MCF 10A (cell line): Measurements from ENCODE around the gene KRT12. TPM values are rescaled to one million over a fixed set of nuclear protein-coding genes. Genes with fewer than 3 reads are reported as not detected.

ENCODE experiments used
- BruUV-seq: library from RNA; stranded (reverse); fragments of 400-500 nt; replicated peaks from 2 replicates; lab custom pipeline; 2021; lab: Mats Ljungman, UMichigan
- CTCF ChIA-PET: fragments of 300-600 bp; sonication (Branson Sonifier 250); formaldehyde crosslinking; extraction: SDS; loops from one replicate; lab custom pipeline; 2021; ENCODE audit warnings: antibody characterized with exemption, inconsistent platforms; lab: Yijun Ruan, JAX
- POLR2A ChIA-PET: fragments of 300-600, 350-650 bp; sonication (Branson Sonifier 250); formaldehyde crosslinking; extraction: SDS; loops from one replicate; lab custom pipeline; 2020; ENCODE audit warnings: antibody characterized with exemption, inconsistent platforms; lab: Yijun Ruan, JAX
- DNase-seq: peaks from one replicate; pipeline ENCODE4 v3.0.0-alpha.2; 2018; ENCODE audit not compliant: unreplicated experiment
- H3K27ac Mint-ChIP-seq: one replicate; pipeline ENCODE4 v1.8.0; 2022; ENCODE audit warnings: mild to moderate bottlenecking, low read depth, mixed read lengths; ENCODE audit not compliant: unreplicated experiment
- H3K27me3 Mint-ChIP-seq: one replicate; pipeline ENCODE4 v1.8.0; 2022; ENCODE audit warnings: mixed read lengths; ENCODE audit not compliant: insufficient read depth, unreplicated experiment
- H3K36me3 Mint-ChIP-seq: one replicate; pipeline ENCODE4 v1.8.0; 2022; ENCODE audit warnings: mild to moderate bottlenecking, moderate library complexity, mixed read lengths; ENCODE audit not compliant: insufficient read depth, unreplicated experiment
- H3K4me1 Mint-ChIP-seq: one replicate; pipeline ENCODE4 v1.8.0; 2022; ENCODE audit warnings: mixed read lengths; ENCODE audit not compliant: insufficient read depth, unreplicated experiment
- H3K4me3 Mint-ChIP-seq: one replicate; pipeline ENCODE4 v1.8.0; 2022; ENCODE audit warnings: mild to moderate bottlenecking, moderate library complexity, mixed read lengths; ENCODE audit not compliant: unreplicated experiment
- H3K9me3 Mint-ChIP-seq: one replicate; pipeline ENCODE4 v1.8.0; 2022; ENCODE audit warnings: mixed read lengths; ENCODE audit not compliant: unreplicated experiment
- intact Hi-C: fragments of 100-400 bp; cut with micrococcal nuclease; formaldehyde crosslinking; loops from 2 replicates; pipeline ENCODE4 v1.14.1; 2022
- total RNA-seq: library from RNA; stranded (reverse); gene quantifications from 2 replicates; pipeline ENCODE4 v1.2.3, GENCODE V29; 2022
- TF ChIP-seq, protein P1 (sequence below): fragments of 200-600 bp; IDR thresholded peaks from one replicate; pipeline ENCODE4 v1.8.0; 2022; ENCODE audit warnings: antibody characterized with exemption, mild to moderate bottlenecking; ENCODE audit not compliant: unreplicated experiment

KRT12 gene
- total RNA-seq, 1 experiment from 2014 or later = not detected

DNA sequence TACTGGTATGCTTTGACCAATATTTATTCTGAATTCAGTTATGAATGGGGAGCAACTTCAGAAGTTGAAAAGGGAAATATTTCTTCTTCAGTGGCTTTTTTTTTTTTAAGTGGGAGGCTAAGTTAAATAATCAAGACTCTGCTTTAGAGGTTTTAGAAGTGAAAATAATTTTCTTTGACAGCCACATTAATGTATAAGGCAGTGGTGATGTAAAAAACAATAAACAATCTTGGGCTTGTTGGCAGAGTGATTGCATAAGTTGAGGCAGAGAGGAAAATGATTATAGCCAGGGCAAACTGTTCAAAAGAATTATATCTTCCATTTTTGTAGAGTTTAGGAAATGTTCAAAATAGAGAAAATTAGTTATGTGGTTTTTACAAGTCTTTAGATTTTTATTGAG is 5.4 kb upstream of the KRT12 start:
- Mint-ChIP-seq H3K4me3 (no peak overlapping the region), H3K4me1 (no peaks in the 10 kb centered on the region), H3K36me3 (no peaks in the 10 kb centered on the region), H3K27ac (no peak overlapping the region), H3K27me3 (no peaks in the 10 kb centered on the region), H3K9me3 (no peaks in the 10 kb centered on the region)
- BruUV-seq = no TSS peak
- ChIA-PET POLR2A (no interaction called here), CTCF (interaction anchor here (1.6 kb wide), 1 partner anchor 14 kb away, joined by 5 read pairs; no protein-coding TSS in a partner anchor)
- intact Hi-C loops = no loop called here
- DNase-seq = no peak
- TF ChIP-seq, protein P1, sequence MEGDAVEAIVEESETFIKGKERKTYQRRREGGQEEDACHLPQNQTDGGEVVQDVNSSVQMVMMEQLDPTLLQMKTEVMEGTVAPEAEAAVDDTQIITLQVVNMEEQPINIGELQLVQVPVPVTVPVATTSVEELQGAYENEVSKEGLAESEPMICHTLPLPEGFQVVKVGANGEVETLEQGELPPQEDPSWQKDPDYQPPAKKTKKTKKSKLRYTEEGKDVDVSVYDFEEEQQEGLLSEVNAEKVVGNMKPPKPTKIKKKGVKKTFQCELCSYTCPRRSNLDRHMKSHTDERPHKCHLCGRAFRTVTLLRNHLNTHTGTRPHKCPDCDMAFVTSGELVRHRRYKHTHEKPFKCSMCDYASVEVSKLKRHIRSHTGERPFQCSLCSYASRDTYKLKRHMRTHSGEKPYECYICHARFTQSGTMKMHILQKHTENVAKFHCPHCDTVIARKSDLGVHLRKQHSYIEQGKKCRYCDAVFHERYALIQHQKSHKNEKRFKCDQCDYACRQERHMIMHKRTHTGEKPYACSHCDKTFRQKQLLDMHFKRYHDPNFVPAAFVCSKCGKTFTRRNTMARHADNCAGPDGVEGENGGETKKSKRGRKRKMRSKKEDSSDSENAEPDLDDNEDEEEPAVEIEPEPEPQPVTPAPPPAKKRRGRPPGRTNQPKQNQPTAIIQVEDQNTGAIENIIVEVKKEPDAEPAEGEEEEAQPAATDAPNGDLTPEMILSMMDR = no peak

DNA sequence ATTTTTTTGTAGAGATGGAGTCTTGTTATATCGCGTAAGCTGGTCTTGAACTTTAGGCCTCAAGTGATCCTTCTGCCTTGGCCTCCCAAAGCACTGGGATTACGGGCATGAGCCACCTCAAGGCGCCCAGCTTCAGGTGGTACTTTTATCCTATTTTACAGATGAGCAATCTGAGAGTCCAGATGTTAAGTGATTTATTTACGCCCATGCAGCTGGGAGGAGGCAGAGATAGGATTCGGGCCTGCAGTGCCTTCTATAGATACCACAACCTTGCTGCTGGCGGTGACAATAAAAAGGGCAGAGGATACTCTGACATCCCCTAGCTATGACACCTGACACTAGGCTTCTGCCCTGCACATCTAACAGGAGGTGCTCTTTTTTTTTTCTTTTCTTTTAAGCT is 4.3 kb upstream of the KRT12 start:
- BruUV-seq = no TSS peak
- no peak overlapping the region for H3K4me3 Mint-ChIP-seq

GRCh38 chr17:40870136-40870535 is 3.1 kb upstream of the KRT12 start:
- no peaks in the 10 kb centered on the region for H3K4me1 Mint-ChIP-seq
- no peak overlapping the region for H3K4me3 Mint-ChIP-seq
- BruUV-seq = no TSS peak
- no peaks in the 10 kb centered on the region for H3K27me3 Mint-ChIP-seq
- ChIA-PET POLR2A (no interaction called here), CTCF (interaction anchor here (0.6 kb wide), 1 partner anchor 650 kb away, joined by 3 read pairs; no protein-coding TSS in a partner anchor)
- no peaks in the 10 kb centered on the region for H3K9me3 Mint-ChIP-seq
- H3K36me3 Mint-ChIP-seq = no peaks in the 10 kb centered on the region
- DNase-seq = no peak
- no peak overlapping the region for H3K27ac Mint-ChIP-seq
- TF ChIP-seq, protein P1 = no peak
- intact Hi-C loops = no loop called here

More for the DNA sequence above, 4.3 kb upstream of the KRT12 start:
- no peaks in the 10 kb centered on the region for H3K36me3 Mint-ChIP-seq
- H3K27me3 Mint-ChIP-seq = no peaks in the 10 kb centered on the region
- H3K27ac Mint-ChIP-seq = no peak overlapping the region
- intact Hi-C loops = no loop called here
- H3K4me1 Mint-ChIP-seq = no peaks in the 10 kb centered on the region
- ChIA-PET CTCF (interaction anchor here (0.6 to 1.6 kb wide), 6 partner anchors 12 to 792 kb away, joined by 3 to 5 read pairs (median 3); no protein-coding TSS in a partner anchor), POLR2A (interaction anchor here (0.6 to 1.0 kb wide), 3 partner anchors 15 to 73 kb away, joined by 3 to 5 read pairs (median 4); no protein-coding TSS in a partner anchor)
- DNase-seq = no peak
- TF ChIP-seq, protein P1 = no peak
- H3K9me3 Mint-ChIP-seq = no peaks in the 10 kb centered on the region

DNA sequence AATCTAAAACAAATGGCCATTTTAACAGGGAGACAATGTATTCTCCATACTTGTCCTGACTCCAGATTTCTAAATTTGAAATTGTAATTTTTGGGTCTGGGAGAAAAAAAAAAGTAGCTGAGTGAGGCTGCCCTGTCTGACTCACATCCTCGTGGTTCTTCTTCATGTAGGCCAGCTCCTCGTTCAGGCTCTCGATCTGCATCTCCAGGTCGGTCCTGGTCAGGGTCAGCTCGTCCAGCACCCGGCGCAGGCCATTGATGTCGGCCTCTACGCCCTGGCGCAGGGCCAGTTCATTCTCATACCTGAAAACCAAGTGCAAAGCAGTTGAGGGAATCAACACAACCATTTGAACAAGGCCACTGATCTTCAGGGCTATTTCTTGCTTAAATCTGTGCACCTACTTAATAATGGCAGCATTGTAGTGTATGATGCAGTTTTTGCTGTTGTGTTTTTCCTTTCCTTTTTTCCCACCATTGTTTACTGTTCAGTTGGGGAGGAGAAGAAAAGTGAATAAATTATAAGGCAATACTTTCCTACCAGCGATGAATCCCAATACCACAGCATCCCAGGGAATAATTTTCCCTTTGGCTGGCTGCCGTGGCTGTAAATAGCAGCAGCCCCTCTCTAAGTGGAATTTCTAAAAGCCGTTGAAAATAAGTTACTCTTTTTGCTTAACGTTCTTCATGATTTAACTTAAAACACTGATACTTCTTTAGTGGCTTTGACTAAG is 2.2 kb downstream of the KRT12 start:
- no peak overlapping the region for H3K4me3 Mint-ChIP-seq
- intact Hi-C loops = no loop called here
- TF ChIP-seq, protein P1 = no peak
- H3K36me3 Mint-ChIP-seq = no peaks in the 10 kb centered on the region
- BruUV-seq = no TSS peak
- H3K9me3 Mint-ChIP-seq = no peaks in the 10 kb centered on the region
- H3K27me3 Mint-ChIP-seq = no peaks in the 10 kb centered on the region
- H3K4me1 Mint-ChIP-seq = no peaks in the 10 kb centered on the region
- POLR2A ChIA-PET = interaction anchor here (0.6 kb wide), 1 partner anchor 19 kb away, joined by 3 read pairs; no protein-coding TSS in a partner anchor
- DNase-seq = no peak
- CTCF ChIA-PET = interaction anchor here (0.6 to 1.1 kb wide), 2 partner anchors 19 to 115 kb away, joined by 3 read pairs; no protein-coding TSS in a partner anchor
- H3K27ac Mint-ChIP-seq = no peak overlapping the region
